GM23338 (cell line): ENCODE measurements around the gene PIANP. TPM values are rescaled to one million over a fixed set of nuclear protein-coding genes. Genes with fewer than 3 reads are reported as not detected.

Experiments used
- ATAC-seq: fragments of 200-7000 bp; cut with Tn5 transposase; 3 replicates; pipeline ENCODE4 v1.9.1; 2020
- DNase-seq: peaks from one replicate; pipeline ENCODE4 v3.0.0-alpha.2; 2015; ENCODE audit warnings: low spot score
- H2AFZ ChIP-seq: fragments of 200-600 bp; sonication (generic); 2 replicates; pipeline ENCODE4 v1.8.0; 2016; ENCODE audit warnings: antibody characterized with exemption, mild to moderate bottlenecking, moderate library complexity
- H3F3A ChIP-seq: fragments of 200-600 bp; sonication (generic); replicated peaks from 2 replicates; pipeline ENCODE4 v1.8.0; 2017; ENCODE audit warnings: antibody characterized with exemption, mixed run types, low read depth
- H3K27ac ChIP-seq: fragments of 200-600 bp; sonication (generic); 2 replicates; pipeline ENCODE4 v1.6.1; 2016; ENCODE audit warnings: low read depth
- H3K27me3 ChIP-seq: fragments of 200-600 bp; sonication (generic); 2 replicates; pipeline ENCODE4 v1.8.0; 2016; ENCODE audit warnings: mild to moderate bottlenecking, mixed run types, moderate library complexity; ENCODE audit not compliant: insufficient read depth
- H3K36me3 ChIP-seq: fragments of 200-600 bp; sonication (generic); 2 replicates; pipeline ENCODE4 v1.8.0; 2016; ENCODE audit warnings: mild to moderate bottlenecking; ENCODE audit not compliant: insufficient read depth
- H3K4me1 ChIP-seq: fragments of 200-600 bp; sonication (generic); 2 replicates; pipeline ENCODE4 v1.8.0; 2016; ENCODE audit warnings: mild to moderate bottlenecking, moderate library complexity; ENCODE audit not compliant: insufficient read depth
- H3K4me2 ChIP-seq: fragments of 200-600 bp; sonication (generic); 2 replicates; pipeline ENCODE4 v1.7.1; 2017; ENCODE audit warnings: mixed run types
- H3K4me3 ChIP-seq: fragments of 200-600 bp; sonication (generic); 2 replicates; pipeline ENCODE4 v1.6.1; 2016; ENCODE audit warnings: mixed run types
- H3K79me2 ChIP-seq: fragments of 200-600 bp; sonication (generic); replicated peaks from 2 replicates; pipeline ENCODE4 v1.8.0; 2017; ENCODE audit warnings: mild to moderate bottlenecking; ENCODE audit not compliant: insufficient read depth
- H3K9me2 ChIP-seq: fragments of 200-600 bp; sonication (generic); 2 replicates; pipeline ENCODE4 v1.8.0; 2017; ENCODE audit not compliant: insufficient read depth
- H4K20me1 ChIP-seq: fragments of 200-600 bp; sonication (generic); replicated peaks from 2 replicates; pipeline ENCODE4 v1.8.0; 2017; ENCODE audit warnings: mild to moderate bottlenecking; ENCODE audit not compliant: insufficient read depth
- H3K27ac Mint-ChIP-seq: 2 replicates; pipeline ENCODE4 v1.8.0; 2020; ENCODE audit warnings: inconsistent platforms, mild to moderate bottlenecking, moderate library complexity, mixed read lengths
- H3K27me3 Mint-ChIP-seq: 3 replicates; pipeline ENCODE4 v1.8.0; 2022; ENCODE audit warnings: low read depth, mild to moderate bottlenecking, moderate library complexity, mixed read lengths, inconsistent platforms; ENCODE audit not compliant: insufficient read depth, poor library complexity
- H3K36me3 Mint-ChIP-seq: 3 replicates; pipeline ENCODE4 v1.8.0; 2021; ENCODE audit warnings: low read depth, mild to moderate bottlenecking, inconsistent platforms, moderate library complexity, mixed read lengths
- H3K4me1 Mint-ChIP-seq: 3 replicates; pipeline ENCODE4 v1.8.0; 2020; ENCODE audit warnings: mild to moderate bottlenecking, inconsistent platforms, mixed read lengths
- H3K4me3 Mint-ChIP-seq: 3 replicates; pipeline ENCODE4 v1.8.0; 2021; ENCODE audit warnings: moderate library complexity, mild to moderate bottlenecking, inconsistent platforms, mixed read lengths
- H3K9me3 Mint-ChIP-seq: 3 replicates; pipeline ENCODE4 v1.8.0; 2020; ENCODE audit warnings: moderate library complexity, mild to moderate bottlenecking, inconsistent platforms, mixed read lengths
- CREB1 ChIP-seq: fragments of 250-450 bp; sonication (Bioruptor Pico); IDR thresholded peaks from 2 replicates; pipeline ENCODE4 v1.5.0; 2020; ENCODE audit warnings: low read depth, mild to moderate bottlenecking, moderate library complexity
- CTCF ChIP-seq, 2 experiments: fragments of 200-600 bp in 1 of 2; sonication (generic) in 1 of 2; conservative IDR thresholded peaks; 2 replicates each; pipeline versions ENCODE4 v1.5.1 to v1.6.1; 2016 to 2017; ENCODE audit warnings: antibody characterized with exemption in 2 of 2, low read depth in 2 of 2, mild to moderate bottlenecking in 2 of 2, moderate library complexity in 1 of 2
- ETS1 ChIP-seq: IDR thresholded peaks from 2 replicates; pipeline ENCODE4 v1.6.1; 2016; ENCODE audit warnings: antibody characterized with exemption
- EZH2 ChIP-seq: fragments of 200-600 bp; sonication (generic); IDR thresholded peaks from one replicate; pipeline ENCODE4 v1.8.0; 2017; ENCODE audit warnings: antibody characterized with exemption, mild to moderate bottlenecking, low read depth; ENCODE audit not compliant: unreplicated experiment
- JUNB ChIP-seq: IDR thresholded peaks from one replicate; pipeline ENCODE4 v1.6.1; 2016; ENCODE audit warnings: antibody characterized with exemption; ENCODE audit not compliant: unreplicated experiment
- POLR2AphosphoS5 ChIP-seq: IDR thresholded peaks from 2 replicates; pipeline ENCODE4 v1.6.1; 2016; ENCODE audit warnings: antibody characterized with exemption, low read depth
- REST ChIP-seq: IDR thresholded peaks from one replicate; pipeline ENCODE4 v1.6.1; 2018; ENCODE audit warnings: antibody characterized with exemption; ENCODE audit not compliant: unreplicated experiment
- STAT1 ChIP-seq: IDR thresholded peaks from one replicate; pipeline ENCODE4 v1.6.1; 2016; ENCODE audit warnings: antibody characterized with exemption; ENCODE audit not compliant: unreplicated experiment
- ZNF114 ChIP-seq: fragments of 250-450 bp; sonication (Bioruptor Pico); IDR thresholded peaks from 2 replicates; pipeline ENCODE4 v1.5.0; 2020; ENCODE audit warnings: mild to moderate bottlenecking, moderate library complexity
- ZNF331 ChIP-seq: fragments of 250-450 bp; sonication (Bioruptor Pico); IDR thresholded peaks from 2 replicates; pipeline ENCODE4 v1.5.0; 2020; ENCODE audit warnings: low read depth, mild to moderate bottlenecking, moderate library complexity
- ZNF462 ChIP-seq: fragments of 250-450 bp; sonication (Bioruptor Pico); IDR thresholded peaks from 2 replicates; pipeline ENCODE4 v1.5.0; 2020; ENCODE audit warnings: mild to moderate bottlenecking, moderate library complexity
- polyA plus RNA-seq: library from polyadenylated mRNA; unstranded; fragments of >200 nt; fragmentation: Nextera tagmentation; extraction: Ambion mirVana; gene quantifications from 2 replicates; pipeline ENCODE4 v1.2.1, GENCODE V29; 2016
- total RNA-seq: library from RNA; depleted of rRNA; stranded (reverse); fragments of >200 nt; shearing (Covaris generic); gene quantifications from 2 replicates; pipeline ENCODE4 v1.2.3, GENCODE V29; 2014

The PIANP gene
- total and polyA plus RNA-seq, 2 experiments from 2014 or later = 2.2 to 6.4 TPM

- Histone ChIP-seq H3K27ac (no peak overlapping the region), H3K4me2 (no peak overlapping the region), H3K4me1 (no peaks in the 10 kb centered on the region), H3K9me2 (no peaks in the 10 kb centered on the region), H4K20me1 (peaks cover 7% of the 10 kb centered on the region; the same call in 1 of the 2 replicates), H3K27me3 (no peaks in the 10 kb centered on the region), H3K4me3 (no peak overlapping the region), H3K36me3 (peaks cover 10% of the 10 kb centered on the region), H3F3A (peaks cover 9% of the 10 kb centered on the region; the same call in 1 of the 2 replicates), H3K79me2 (no peaks in the 10 kb centered on the region), H2AFZ (no peak overlapping the region)
- Mint-ChIP-seq H3K36me3 (peaks cover 37% of the 10 kb centered on the region), H3K9me3 (no peaks in the 10 kb centered on the region; the same call in 2 of the 3 replicates), H3K4me3 (no peak overlapping the region), H3K4me1 (no peaks in the 10 kb centered on the region), H3K27ac (no peak overlapping the region), H3K27me3 (no peaks in the 10 kb centered on the region)
- TF ChIP-seq ZNF331 (CRISPR knock-in tag) (no peak), CREB1 (CRISPR knock-in tag) (no peak), ZNF114 (no peak), STAT1 (no peak), POLR2AphosphoS5 (no peak), REST (no peak), ETS1 (no peak), JUNB (no peak), EZH2 (no peak), ZNF462 (CRISPR knock-in tag) (no peak), CTCF (conservative IDR thresholded peaks at IDR 0.05; ENCODE audit: low read depth in 2 of 2) (no peak)
- ATAC-seq (no peak), DNase-seq (no peak)
Measured at GRCh38 chr12:6653342-6653741, 47.3 kb downstream of the PIANP start.
